ENCODE measurements around the gene HS3ST5. TPM values are rescaled to one million over a fixed set of nuclear protein-coding genes. Genes with fewer than 3 reads are reported as not detected.

HS3ST5 gene
- total RNA-seq, 1 donor from 2014 or later = 3.6 TPM

DNA sequence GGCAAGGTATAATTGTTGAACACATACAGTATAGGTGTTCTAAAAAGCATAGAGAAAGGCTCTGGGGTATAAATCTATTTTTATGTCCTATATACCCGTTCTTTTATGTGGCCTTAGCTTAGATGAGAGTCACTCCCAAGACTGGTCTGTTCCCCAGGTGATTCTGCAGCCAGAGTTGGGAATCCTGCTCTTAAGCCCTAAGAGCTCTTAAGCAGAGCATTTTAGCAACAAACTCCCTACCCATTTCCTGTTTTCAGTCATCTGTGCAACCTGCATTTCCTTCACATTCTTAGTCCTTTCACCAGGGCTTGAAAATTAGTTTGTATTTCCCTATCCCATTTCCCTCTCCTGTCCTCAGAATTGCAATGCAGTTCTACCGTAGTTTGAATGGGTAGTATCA lies 166.1 kb downstream of the HS3ST5 start:
- TF ChIP-seq, protein P1, sequence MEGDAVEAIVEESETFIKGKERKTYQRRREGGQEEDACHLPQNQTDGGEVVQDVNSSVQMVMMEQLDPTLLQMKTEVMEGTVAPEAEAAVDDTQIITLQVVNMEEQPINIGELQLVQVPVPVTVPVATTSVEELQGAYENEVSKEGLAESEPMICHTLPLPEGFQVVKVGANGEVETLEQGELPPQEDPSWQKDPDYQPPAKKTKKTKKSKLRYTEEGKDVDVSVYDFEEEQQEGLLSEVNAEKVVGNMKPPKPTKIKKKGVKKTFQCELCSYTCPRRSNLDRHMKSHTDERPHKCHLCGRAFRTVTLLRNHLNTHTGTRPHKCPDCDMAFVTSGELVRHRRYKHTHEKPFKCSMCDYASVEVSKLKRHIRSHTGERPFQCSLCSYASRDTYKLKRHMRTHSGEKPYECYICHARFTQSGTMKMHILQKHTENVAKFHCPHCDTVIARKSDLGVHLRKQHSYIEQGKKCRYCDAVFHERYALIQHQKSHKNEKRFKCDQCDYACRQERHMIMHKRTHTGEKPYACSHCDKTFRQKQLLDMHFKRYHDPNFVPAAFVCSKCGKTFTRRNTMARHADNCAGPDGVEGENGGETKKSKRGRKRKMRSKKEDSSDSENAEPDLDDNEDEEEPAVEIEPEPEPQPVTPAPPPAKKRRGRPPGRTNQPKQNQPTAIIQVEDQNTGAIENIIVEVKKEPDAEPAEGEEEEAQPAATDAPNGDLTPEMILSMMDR (conservative IDR thresholded peaks at IDR 0.05) = no peak
- Mint-ChIP-seq H3K36me3 (no peaks in the 10 kb centered on the region), H3K9me3 (no peaks in the 10 kb centered on the region), H3K4me1 (ENCODE audit: unreplicated experiment) (no peaks in the 10 kb centered on the region), H3K27me3 (peaks cover 3% of the 10 kb centered on the region), H3K4me3 (no peak overlapping the region), H3K27ac (no peak overlapping the region)
- DNase-seq (ENCODE audit: extremely low spot score, unreplicated experiment) = no peak

DNA sequence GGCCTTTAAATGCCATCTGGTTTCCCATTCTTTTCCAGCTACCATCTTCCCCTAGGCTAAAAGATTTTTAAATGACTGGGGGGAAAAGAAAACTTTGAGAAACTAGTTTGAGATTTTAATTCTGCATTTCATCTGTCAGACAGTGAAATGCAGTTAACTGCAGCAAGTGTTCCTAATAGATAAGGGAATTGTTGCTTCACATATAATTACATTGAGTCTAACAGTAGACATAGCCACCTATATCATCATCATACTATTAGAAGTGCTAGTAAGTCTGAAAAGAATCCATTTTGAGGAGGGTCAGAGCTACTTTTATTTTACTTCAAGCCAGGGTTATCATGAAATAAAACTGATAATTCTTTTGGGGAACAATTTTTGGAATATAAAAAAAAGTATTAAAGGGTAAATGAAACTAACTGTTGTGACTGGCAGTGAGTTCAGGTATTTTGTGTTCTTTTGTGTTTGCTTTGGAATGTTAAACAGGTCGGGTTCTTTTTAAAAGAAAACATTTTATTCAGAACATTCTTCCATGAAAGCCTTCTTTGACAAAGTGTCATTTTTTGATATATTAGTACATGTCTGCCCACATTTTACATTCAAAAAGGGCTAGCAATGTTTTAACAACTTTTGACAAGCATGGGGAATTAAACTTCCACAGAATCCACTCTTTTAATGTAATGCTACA lies 170.1 kb downstream of the HS3ST5 start:
- H3K9me3 Mint-ChIP-seq = no peaks in the 10 kb centered on the region
- TF ChIP-seq, protein P1 (conservative IDR thresholded peaks at IDR 0.05) = no peak
- peaks cover 8% of the 10 kb centered on the region for H3K4me1 Mint-ChIP-seq (ENCODE audit: unreplicated experiment)
- no peak overlapping the region for H3K4me3 Mint-ChIP-seq
- no peak for DNase-seq (ENCODE audit: extremely low spot score, unreplicated experiment)
- no peak overlapping the region for H3K27ac Mint-ChIP-seq
- H3K27me3 Mint-ChIP-seq = peaks cover 12% of the 10 kb centered on the region
- no peaks in the 10 kb centered on the region for H3K36me3 Mint-ChIP-seq

DNA sequence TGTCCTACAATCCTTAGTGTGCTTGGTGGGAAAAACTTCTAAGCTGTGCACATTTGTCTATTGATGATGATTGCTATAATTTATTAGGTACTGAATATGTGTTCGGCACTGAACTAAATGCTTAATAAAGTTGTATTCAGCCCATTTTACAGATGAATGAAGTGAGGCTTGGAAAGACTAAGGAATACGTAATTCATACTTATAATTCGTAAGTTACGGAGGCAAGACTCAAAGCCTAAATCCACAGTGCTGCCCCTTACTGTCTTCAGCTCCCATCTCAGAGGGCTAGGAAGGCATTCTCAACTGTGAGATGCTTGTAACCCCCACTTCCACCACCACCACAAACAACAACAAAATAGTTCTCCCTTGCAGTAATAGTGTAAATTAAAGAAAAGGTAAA lies 171.3 kb downstream of the HS3ST5 start:
- Mint-ChIP-seq H3K27me3 (peaks cover 12% of the 10 kb centered on the region), H3K4me1 (ENCODE audit: unreplicated experiment) (peaks cover 8% of the 10 kb centered on the region), H3K36me3 (no peaks in the 10 kb centered on the region), H3K9me3 (no peaks in the 10 kb centered on the region), H3K4me3 (no peak overlapping the region), H3K27ac (no peak overlapping the region)
- no peak for DNase-seq (ENCODE audit: extremely low spot score, unreplicated experiment)
- TF ChIP-seq, protein P1 (conservative IDR thresholded peaks at IDR 0.05) = no peak

DNA sequence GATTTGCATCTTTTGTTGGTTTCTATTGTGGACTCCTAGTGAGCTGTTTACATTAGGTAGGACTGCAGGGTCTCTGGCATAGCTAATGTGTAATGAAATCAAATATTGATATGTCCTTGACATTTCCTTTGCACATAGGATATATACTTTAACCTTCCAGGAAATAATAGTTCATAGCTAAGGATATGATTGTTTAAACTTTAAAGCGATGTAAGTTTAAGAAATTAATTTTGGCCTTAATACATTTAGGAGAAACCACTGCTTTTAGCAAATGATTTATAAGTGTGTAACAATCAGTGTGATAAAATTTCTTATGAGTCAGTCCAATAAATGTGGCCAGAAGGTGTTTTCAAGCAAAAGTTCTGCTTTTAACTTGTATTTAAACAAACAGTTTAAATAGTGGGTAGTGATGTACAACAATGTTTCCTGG lies 171.8 kb downstream of the HS3ST5 start:
- Mint-ChIP-seq H3K27ac (no peak overlapping the region), H3K4me3 (no peak overlapping the region), H3K36me3 (no peaks in the 10 kb centered on the region), H3K4me1 (ENCODE audit: unreplicated experiment) (peaks cover 8% of the 10 kb centered on the region), H3K27me3 (peaks cover 12% of the 10 kb centered on the region), H3K9me3 (no peaks in the 10 kb centered on the region)
- TF ChIP-seq, protein P1 (conservative IDR thresholded peaks at IDR 0.05) = no peak
- DNase-seq (ENCODE audit: extremely low spot score, unreplicated experiment) = no peak

DNA sequence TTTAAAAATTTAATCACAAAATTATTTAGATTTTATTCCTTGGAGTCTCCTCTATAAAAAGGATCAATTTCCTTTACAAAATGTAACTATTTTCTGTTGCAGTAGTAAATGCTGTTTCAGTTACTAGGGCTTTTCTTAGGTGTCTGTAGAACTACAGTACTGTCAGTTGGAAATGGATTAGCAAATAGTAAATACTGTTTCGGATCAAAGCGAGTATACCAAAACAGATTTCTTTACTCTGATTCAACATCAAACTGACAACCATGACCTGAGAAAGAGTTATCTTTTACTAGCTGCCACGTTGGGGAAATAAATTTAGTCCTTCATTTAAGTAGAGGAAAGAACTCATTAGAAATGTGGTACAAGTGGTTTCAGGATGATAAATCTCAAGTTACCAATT lies 172.5 kb downstream of the HS3ST5 start:
- Mint-ChIP-seq H3K4me1 (ENCODE audit: unreplicated experiment) (peaks cover 10% of the 10 kb centered on the region), H3K27me3 (peaks cover 12% of the 10 kb centered on the region), H3K27ac (no peak overlapping the region), H3K36me3 (no peaks in the 10 kb centered on the region), H3K9me3 (no peaks in the 10 kb centered on the region), H3K4me3 (no peak overlapping the region)
- DNase-seq (ENCODE audit: extremely low spot score, unreplicated experiment) = no peak
- TF ChIP-seq, protein P1 (conservative IDR thresholded peaks at IDR 0.05) = no peak

Data from type B pancreatic cell (in vitro differentiated cells).